H9 (cell line): ENCODE data around the gene TMC3. TPM values are rescaled to one million over a fixed set of nuclear protein-coding genes. Genes with fewer than 3 reads are reported as not detected.

Experiments
- DNase-seq: peaks from one replicate; pipeline ENCODE4 v3.0.0-alpha.2; 2017
- H2AFZ ChIP-seq: one replicate; pipeline ENCODE4 v1.6.1; 2013; ENCODE audit warnings: mild to moderate bottlenecking, low read length, control low read depth, moderate library complexity
- H2AK5ac ChIP-seq: 2 replicates; pipeline ENCODE4 v1.6.1; 2013; ENCODE audit warnings: low read length, control low read depth, mixed read lengths; ENCODE audit not compliant: insufficient read length
- H2BK120ac ChIP-seq: one replicate; pipeline ENCODE4 v1.6.1; 2013; ENCODE audit warnings: low read depth, mild to moderate bottlenecking, low read length, control low read depth, inconsistent platforms; ENCODE audit not compliant: poor library complexity, severe bottlenecking
- H2BK12ac ChIP-seq: 2 replicates; pipeline ENCODE4 v1.6.1; 2013; ENCODE audit warnings: low read length, control low read depth, mixed read lengths, low read depth; ENCODE audit not compliant: insufficient read length
- H2BK15ac ChIP-seq: 2 replicates; pipeline ENCODE4 v1.6.1; 2013; ENCODE audit warnings: low read depth, low read length, control low read depth
- H2BK20ac ChIP-seq: one replicate; pipeline ENCODE4 v1.6.1; 2013; ENCODE audit warnings: low read depth, mild to moderate bottlenecking, low read length, control low read depth, inconsistent platforms; ENCODE audit not compliant: poor library complexity, severe bottlenecking
- H2BK5ac ChIP-seq: 2 replicates; pipeline ENCODE4 v1.6.1; 2013; ENCODE audit warnings: low read length, control low read depth, mixed read lengths; ENCODE audit not compliant: insufficient read length
- H3K14ac ChIP-seq: 2 replicates; pipeline ENCODE4 v1.6.1; 2013; ENCODE audit warnings: low read length, control low read depth; ENCODE audit not compliant: insufficient read depth
- H3K18ac ChIP-seq: 2 replicates; pipeline ENCODE4 v1.6.1; 2013; ENCODE audit warnings: low read depth, mild to moderate bottlenecking, mixed read lengths, low read length, control low read depth; ENCODE audit not compliant: insufficient read length
- H3K23ac ChIP-seq: 2 replicates; pipeline ENCODE4 v1.6.1; 2013; ENCODE audit warnings: low read length, control low read depth, mixed read lengths, low read depth; ENCODE audit not compliant: insufficient read length
- H3K23me2 ChIP-seq: 2 replicates; pipeline ENCODE4 v1.6.1; 2013; ENCODE audit warnings: low read depth, mild to moderate bottlenecking, mixed read lengths, low read length, control low read depth; ENCODE audit not compliant: insufficient read length, poor library complexity, severe bottlenecking
- H3K27ac ChIP-seq: 2 replicates; pipeline ENCODE4 v1.5.1; 2013; ENCODE audit warnings: low read length, control low read depth, mixed read lengths, low read depth; ENCODE audit not compliant: insufficient read length
- H3K27me3 ChIP-seq: 2 replicates; pipeline ENCODE4 v1.6.1; 2013; ENCODE audit warnings: low read length, control low read depth, inconsistent platforms; ENCODE audit not compliant: insufficient read depth
- H3K4ac ChIP-seq: 2 replicates; pipeline ENCODE4 v1.6.1; 2013; ENCODE audit warnings: low read depth, mild to moderate bottlenecking, control low read depth, inconsistent platforms, low read length, moderate library complexity
- H3K4me1 ChIP-seq: 2 replicates; pipeline ENCODE4 v1.6.1; 2013; ENCODE audit warnings: low read length, control low read depth, inconsistent platforms; ENCODE audit not compliant: insufficient read depth
- H3K4me2 ChIP-seq: 2 replicates; pipeline ENCODE4 v1.6.1; 2013; ENCODE audit warnings: low read length, control low read depth, mixed read lengths; ENCODE audit not compliant: insufficient read length, insufficient read depth
- H3K56ac ChIP-seq: 2 replicates; pipeline ENCODE4 v1.6.1; 2013; ENCODE audit warnings: low read depth, mild to moderate bottlenecking, mixed read lengths, low read length, control low read depth; ENCODE audit not compliant: insufficient read length
- H3K79me1 ChIP-seq: 2 replicates; pipeline ENCODE4 v1.6.1; 2013; ENCODE audit warnings: low read depth, mild to moderate bottlenecking, moderate library complexity, low read length, control low read depth, inconsistent platforms; ENCODE audit not compliant: insufficient read depth, poor library complexity, severe bottlenecking
- H3K79me2 ChIP-seq: 2 replicates; pipeline ENCODE4 v1.6.1; 2013; ENCODE audit warnings: low read length, control low read depth, inconsistent platforms; ENCODE audit not compliant: insufficient read depth
- H3K9ac ChIP-seq: 2 replicates; pipeline ENCODE4 v1.6.1; 2013; ENCODE audit warnings: low read length, control low read depth, mixed read lengths; ENCODE audit not compliant: insufficient read length; ENCODE audit errors: extremely low read depth
- H3K9me3 ChIP-seq: one replicate; pipeline ENCODE4 v1.6.1; 2013; ENCODE audit warnings: low read depth, low read length, inconsistent platforms; ENCODE audit not compliant: control insufficient read depth
- H3T11ph ChIP-seq: one replicate; pipeline ENCODE4 v1.6.1; 2013; ENCODE audit warnings: mild to moderate bottlenecking, low read length, control low read depth, inconsistent platforms
- H4K20me1 ChIP-seq: one replicate; pipeline ENCODE4 v1.6.1; 2013; ENCODE audit not compliant: control insufficient read depth, insufficient read length, insufficient read depth
- H4K5ac ChIP-seq: 2 replicates; pipeline ENCODE4 v1.6.1; 2013; ENCODE audit warnings: low read depth, mild to moderate bottlenecking, mixed read lengths, low read length, control low read depth; ENCODE audit not compliant: insufficient read length
- H4K8ac ChIP-seq: replicated peaks from 2 replicates; pipeline ENCODE4 v1.6.1; 2013; ENCODE audit warnings: low read length, control low read depth, mixed read lengths, low read depth; ENCODE audit not compliant: insufficient read length
- H4K91ac ChIP-seq: 2 replicates; pipeline ENCODE4 v1.6.1; 2013; ENCODE audit warnings: low read depth, mild to moderate bottlenecking, moderate library complexity, mixed read lengths, low read length, control low read depth; ENCODE audit not compliant: insufficient read length
- H3K27ac Mint-ChIP-seq, 3 experiments: 2 replicates in 2 of 3; 3 replicates in 1 of 3; pipeline ENCODE4 v1.8.0; 2020 to 2021; ENCODE audit warnings: mixed read lengths in 3 of 3, mild to moderate bottlenecking in 1 of 3, moderate library complexity in 1 of 3
- H3K27me3 Mint-ChIP-seq: 2 replicates; pipeline ENCODE4 v1.8.0; 2021; ENCODE audit warnings: low read depth, mild to moderate bottlenecking, moderate library complexity, mixed read lengths
- H3K36me3 Mint-ChIP-seq, 3 experiments: 2 replicates in 2 of 3; 3 replicates in 1 of 3; pipeline ENCODE4 v1.8.0; 2020 to 2021; ENCODE audit warnings: low read depth in 3 of 3, mixed read lengths in 3 of 3; ENCODE audit not compliant: insufficient read depth in 1 of 3
- H3K4me1 Mint-ChIP-seq, 2 experiments: 2 replicates each; pipeline ENCODE4 v1.8.0; 2020; ENCODE audit warnings: mixed read lengths in 2 of 2
- H3K4me3 Mint-ChIP-seq, 2 experiments: 2 replicates in 1 of 2; 3 replicates in 1 of 2; pipeline ENCODE4 v1.8.0; 2020 to 2021; ENCODE audit warnings: mild to moderate bottlenecking in 2 of 2, mixed read lengths in 2 of 2, moderate library complexity in 1 of 2
- H3K9me3 Mint-ChIP-seq, 2 experiments: 2 replicates in 1 of 2; 3 replicates in 1 of 2; pipeline ENCODE4 v1.8.0; 2020; ENCODE audit warnings: mild to moderate bottlenecking in 2 of 2, mixed read lengths in 2 of 2, moderate library complexity in 1 of 2
- WGBS: extraction: QIAGEN DNeasy Blood & Tissue Kit; methylation state at CpG from one replicate; pipeline ENCODE4 v1.1.7; 2013; ENCODE audit warnings: missing lambda C conversion rate, low lambda C conversion rate, mixed read lengths; ENCODE audit not compliant: insufficient read length; ENCODE audit errors: extremely low coverage; 5-methylcytosine and 5-hydroxymethylcytosine counted together
- total RNA-seq: library from RNA; stranded (reverse); gene quantifications from 2 replicates; pipeline ENCODE4 v1.2.1, GENCODE V29; 2021
- TF ChIP-seq, protein P1 (sequence below): fragments of 200-600 bp; sonication (generic); conservative IDR thresholded peaks from 3 replicates; pipeline ENCODE4 v1.8.0; 2021; ENCODE audit warnings: antibody characterized with exemption, mild to moderate bottlenecking

Gene TMC3
- total RNA-seq, 1 experiment from 2014 or later: not detected

DNA sequence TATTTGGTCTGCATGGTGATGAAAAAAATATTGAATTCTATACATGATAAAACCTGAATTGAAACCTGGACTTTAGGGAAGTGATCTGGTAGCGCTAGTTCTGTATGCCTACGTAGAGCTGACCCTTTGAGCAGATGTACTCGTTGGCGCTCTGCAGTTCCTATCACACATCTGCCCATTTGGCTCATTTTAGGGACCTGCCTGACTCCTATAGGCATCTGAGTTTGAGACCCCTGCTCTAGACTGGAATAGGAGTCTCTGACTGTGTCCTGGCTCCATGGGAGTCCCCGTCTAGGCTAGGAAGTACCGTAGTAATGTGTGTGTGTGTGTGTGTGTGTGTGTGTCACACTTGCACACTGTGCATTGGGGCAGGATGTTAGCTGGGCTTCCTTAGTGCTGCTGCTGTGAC, 71.3 kb downstream of the TMC3 start:
- Mint-ChIP-seq H3K4me1 (peaks cover 31 to 33% of the 10 kb centered on the region in 2 experiments), H3K36me3 (peaks cover 0 to 2% (median 0%) of the 10 kb centered on the region in 3 experiments; a peak in 1 of 7 replicates), H3K27me3 (peaks cover 4% of the 10 kb centered on the region), H3K9me3 (no peaks in the 10 kb centered on the region), H3K4me3 (no peak overlapping the region), H3K27ac (no peak overlapping the region)
- Histone ChIP-seq H3K9ac (no peak overlapping the region), H3K18ac (no peak overlapping the region), H3K23me2 (no peaks in the 10 kb centered on the region), H4K8ac (no peak overlapping the region), H3K79me1 (no peaks in the 10 kb centered on the region), H2BK15ac (no peak overlapping the region), H4K5ac (no peak overlapping the region), H2BK120ac (no peak overlapping the region), H3K27me3 (no peaks in the 10 kb centered on the region), H2BK20ac (no peak overlapping the region), H2BK5ac (no peak overlapping the region), H3T11ph (no peak overlapping the region), H2AFZ (no peak overlapping the region), H3K79me2 (no peaks in the 10 kb centered on the region), H4K20me1 (no peaks in the 10 kb centered on the region), H3K4me2 (no peak overlapping the region), H3K4me1 (peaks cover 4% of the 10 kb centered on the region; the same call in 1 of the 2 replicates), H4K91ac (no peak overlapping the region), H2AK5ac (no peak overlapping the region), H2BK12ac (no peak overlapping the region), H3K56ac (no peak overlapping the region), H3K4ac (no peak overlapping the region), H3K27ac (no peak overlapping the region), H3K9me3 (no peaks in the 10 kb centered on the region), H3K23ac (no peak overlapping the region), H3K14ac (no peak overlapping the region)
- DNase-seq: no peak
- TF ChIP-seq, protein P1, sequence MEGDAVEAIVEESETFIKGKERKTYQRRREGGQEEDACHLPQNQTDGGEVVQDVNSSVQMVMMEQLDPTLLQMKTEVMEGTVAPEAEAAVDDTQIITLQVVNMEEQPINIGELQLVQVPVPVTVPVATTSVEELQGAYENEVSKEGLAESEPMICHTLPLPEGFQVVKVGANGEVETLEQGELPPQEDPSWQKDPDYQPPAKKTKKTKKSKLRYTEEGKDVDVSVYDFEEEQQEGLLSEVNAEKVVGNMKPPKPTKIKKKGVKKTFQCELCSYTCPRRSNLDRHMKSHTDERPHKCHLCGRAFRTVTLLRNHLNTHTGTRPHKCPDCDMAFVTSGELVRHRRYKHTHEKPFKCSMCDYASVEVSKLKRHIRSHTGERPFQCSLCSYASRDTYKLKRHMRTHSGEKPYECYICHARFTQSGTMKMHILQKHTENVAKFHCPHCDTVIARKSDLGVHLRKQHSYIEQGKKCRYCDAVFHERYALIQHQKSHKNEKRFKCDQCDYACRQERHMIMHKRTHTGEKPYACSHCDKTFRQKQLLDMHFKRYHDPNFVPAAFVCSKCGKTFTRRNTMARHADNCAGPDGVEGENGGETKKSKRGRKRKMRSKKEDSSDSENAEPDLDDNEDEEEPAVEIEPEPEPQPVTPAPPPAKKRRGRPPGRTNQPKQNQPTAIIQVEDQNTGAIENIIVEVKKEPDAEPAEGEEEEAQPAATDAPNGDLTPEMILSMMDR: no peak
- WGBS: no CpG with 5 or more reads among the region's 6 CpGs
